Endothelial cell (in vitro differentiated cells): ENCODE results near the gene SEPTIN5. TPM values are rescaled to one million over a fixed set of nuclear protein-coding genes. Genes with fewer than 3 reads are reported as not detected.

Experiments
- DNase-seq: peaks from one replicate; pipeline ENCODE4 v3.0.0; 2021; ENCODE audit warnings: low spot score
- H3K27ac Mint-ChIP-seq: one replicate; pipeline ENCODE4 v1.8.0; 2021; ENCODE audit warnings: mixed read lengths, inconsistent platforms; ENCODE audit not compliant: unreplicated experiment
- H3K27me3 Mint-ChIP-seq: one replicate; pipeline ENCODE4 v1.8.0; 2021; ENCODE audit warnings: mild to moderate bottlenecking, moderate library complexity, mixed read lengths, inconsistent platforms; ENCODE audit not compliant: unreplicated experiment
- H3K36me3 Mint-ChIP-seq: one replicate; pipeline ENCODE4 v1.8.0; 2021; ENCODE audit warnings: mild to moderate bottlenecking, low read depth, mixed read lengths, inconsistent platforms; ENCODE audit not compliant: unreplicated experiment
- H3K4me1 Mint-ChIP-seq: one replicate; pipeline ENCODE4 v1.8.0; 2021; ENCODE audit warnings: mild to moderate bottlenecking, mixed read lengths, inconsistent platforms; ENCODE audit not compliant: unreplicated experiment
- H3K4me3 Mint-ChIP-seq: one replicate; pipeline ENCODE4 v1.8.0; 2021; ENCODE audit warnings: mild to moderate bottlenecking, mixed read lengths, inconsistent platforms; ENCODE audit not compliant: unreplicated experiment
- H3K9me3 Mint-ChIP-seq: one replicate; pipeline ENCODE4 v1.8.0; 2021; ENCODE audit warnings: mixed read lengths, inconsistent platforms; ENCODE audit not compliant: unreplicated experiment
- CTCF ChIP-seq: fragments of 200-600 bp; sonication (generic); IDR thresholded peaks from one replicate; pipeline ENCODE4 v1.5.0; 2021; ENCODE audit warnings: antibody characterized with exemption; ENCODE audit not compliant: unreplicated experiment
- total RNA-seq: library from RNA; stranded (reverse); fragmentation: NEBNext Ultra II Directional; extraction: Animal tissue kit (Norgen Biotek cat#: 25700); gene quantifications from one replicate; pipeline ENCODE4 v1.2.1, GENCODE V29; 2021; ENCODE audit not compliant: unreplicated experiment

Gene SEPTIN5
- total RNA-seq, 1 donor from 2014 or later: 2.3 TPM

GRCh38 chr22:19748139-19748538 lies 33.8 kb downstream of the SEPTIN5 start:
- no peaks in the 10 kb centered on the region for H3K9me3 Mint-ChIP-seq
- peaks cover 17% of the 10 kb centered on the region for H3K4me1 Mint-ChIP-seq
- H3K4me3 Mint-ChIP-seq: no peak overlapping the region
- H3K27ac Mint-ChIP-seq: no peak overlapping the region
- H3K27me3 Mint-ChIP-seq: peaks cover 12% of the 10 kb centered on the region
- no peak for DNase-seq
- no peak for TF ChIP-seq CTCF
- peaks cover 3% of the 10 kb centered on the region for H3K36me3 Mint-ChIP-seq

GRCh38 chr22:19748991-19749664 lies 34.8 kb downstream of the SEPTIN5 start:
- TF ChIP-seq CTCF: no peak
- no peak overlapping the region for H3K4me3 Mint-ChIP-seq
- H3K27me3 Mint-ChIP-seq: peaks cover 13% of the 10 kb centered on the region
- peaks cover 3% of the 10 kb centered on the region for H3K36me3 Mint-ChIP-seq
- H3K9me3 Mint-ChIP-seq: no peaks in the 10 kb centered on the region
- peaks cover 17% of the 10 kb centered on the region for H3K4me1 Mint-ChIP-seq
- DNase-seq: no peak
- no peak overlapping the region for H3K27ac Mint-ChIP-seq

GRCh38 chr22:19749876-19750275 lies 35.6 kb downstream of the SEPTIN5 start:
- H3K4me1 Mint-ChIP-seq: peaks cover 16% of the 10 kb centered on the region
- H3K27ac Mint-ChIP-seq: no peak overlapping the region
- no peak overlapping the region for H3K4me3 Mint-ChIP-seq
- H3K36me3 Mint-ChIP-seq: peaks cover 3% of the 10 kb centered on the region
- no peak for DNase-seq
- peaks cover 13% of the 10 kb centered on the region for H3K27me3 Mint-ChIP-seq
- H3K9me3 Mint-ChIP-seq: no peaks in the 10 kb centered on the region
- TF ChIP-seq CTCF: no peak

GRCh38 chr22:19750507-19751490 lies 36.5 kb downstream of the SEPTIN5 start:
- Mint-ChIP-seq H3K4me3 (no peak overlapping the region), H3K36me3 (peaks cover 3% of the 10 kb centered on the region), H3K4me1 (peaks cover 15% of the 10 kb centered on the region), H3K27ac (no peak overlapping the region), H3K27me3 (peaks cover 16% of the 10 kb centered on the region), H3K9me3 (no peaks in the 10 kb centered on the region)
- TF ChIP-seq CTCF: no peak
- DNase-seq: no peak
